HG03565 (cell line): ENCODE results near the gene WFIKKN1.
A peak's percentile ranks its signal among the peaks of the same experiment; 100 is the strongest.

ENCODE experiments used
- ATAC-seq: cut with Tn5 transposase; IDR thresholded peaks from one replicate; pipeline ENCODE4 v1.9.1; 2021; ENCODE audit warnings: mild to moderate bottlenecking, moderate library complexity; ENCODE audit not compliant: unreplicated experiment

The WFIKKN1 gene, protein sequence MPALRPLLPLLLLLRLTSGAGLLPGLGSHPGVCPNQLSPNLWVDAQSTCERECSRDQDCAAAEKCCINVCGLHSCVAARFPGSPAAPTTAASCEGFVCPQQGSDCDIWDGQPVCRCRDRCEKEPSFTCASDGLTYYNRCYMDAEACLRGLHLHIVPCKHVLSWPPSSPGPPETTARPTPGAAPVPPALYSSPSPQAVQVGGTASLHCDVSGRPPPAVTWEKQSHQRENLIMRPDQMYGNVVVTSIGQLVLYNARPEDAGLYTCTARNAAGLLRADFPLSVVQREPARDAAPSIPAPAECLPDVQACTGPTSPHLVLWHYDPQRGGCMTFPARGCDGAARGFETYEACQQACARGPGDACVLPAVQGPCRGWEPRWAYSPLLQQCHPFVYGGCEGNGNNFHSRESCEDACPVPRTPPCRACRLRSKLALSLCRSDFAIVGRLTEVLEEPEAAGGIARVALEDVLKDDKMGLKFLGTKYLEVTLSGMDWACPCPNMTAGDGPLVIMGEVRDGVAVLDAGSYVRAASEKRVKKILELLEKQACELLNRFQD

DNA sequence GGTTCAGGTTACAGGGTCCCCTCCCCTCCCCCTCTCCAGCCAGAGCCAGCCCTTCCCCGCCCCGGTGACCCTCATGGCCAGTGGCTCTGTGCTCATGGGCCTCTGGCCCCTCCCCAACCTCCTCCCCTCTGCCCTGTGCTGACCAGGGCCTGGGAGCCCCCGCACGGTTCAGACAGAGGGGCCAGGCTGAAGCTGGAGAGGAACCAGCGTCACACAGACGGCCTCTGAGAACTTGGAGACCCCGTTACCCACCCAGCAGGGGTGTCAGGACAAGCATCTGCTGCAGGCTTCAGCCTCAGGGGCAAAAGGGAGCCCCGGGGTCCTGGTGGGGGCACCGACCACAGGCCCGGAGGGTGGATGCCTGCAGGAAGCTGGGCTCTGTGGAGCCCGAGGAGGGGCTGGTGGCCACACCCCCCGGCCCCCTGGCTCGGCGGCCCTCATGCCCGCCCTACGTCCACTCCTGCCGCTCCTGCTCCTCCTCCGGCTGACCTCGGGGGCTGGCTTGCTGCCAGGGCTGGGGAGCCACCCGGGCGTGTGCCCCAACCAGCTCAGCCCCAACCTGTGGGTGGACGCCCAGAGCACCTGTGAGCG is at the start of gene WFIKKN1:
WFIKKN1 (plus strand) TSS at position 171 of the 591 bp plus-strand sequence; CDS start at position 440, 269 bp downstream.
- ATAC-seq = no peak

- ATAC-seq = no peak
Observed at GRCh38 chr16:582218-582613, 48.6 kb upstream of the WFIKKN1 start.

- ATAC-seq = no peak
Observed at GRCh38 chr16:582614-583331, 48.0 kb upstream of the WFIKKN1 start.

DNA sequence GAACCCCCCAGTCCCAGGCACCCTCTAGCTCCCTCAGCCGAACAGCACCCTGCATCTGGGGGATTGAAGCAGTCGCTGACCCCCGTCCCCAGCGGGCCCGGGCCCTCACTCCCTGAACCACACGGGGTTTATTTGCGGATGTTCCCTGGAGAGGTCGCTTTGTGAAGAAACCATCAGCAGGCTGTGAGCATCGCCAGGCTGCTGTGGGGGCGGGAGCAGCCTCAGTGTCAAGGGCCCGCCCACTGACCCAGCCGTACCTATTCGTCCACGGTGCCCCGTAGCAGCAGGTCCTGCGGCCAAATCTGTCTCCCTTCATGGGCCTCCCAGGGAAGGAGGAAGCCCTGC is 47.3 kb upstream of the WFIKKN1 start:
- ATAC-seq = no peak

DNA sequence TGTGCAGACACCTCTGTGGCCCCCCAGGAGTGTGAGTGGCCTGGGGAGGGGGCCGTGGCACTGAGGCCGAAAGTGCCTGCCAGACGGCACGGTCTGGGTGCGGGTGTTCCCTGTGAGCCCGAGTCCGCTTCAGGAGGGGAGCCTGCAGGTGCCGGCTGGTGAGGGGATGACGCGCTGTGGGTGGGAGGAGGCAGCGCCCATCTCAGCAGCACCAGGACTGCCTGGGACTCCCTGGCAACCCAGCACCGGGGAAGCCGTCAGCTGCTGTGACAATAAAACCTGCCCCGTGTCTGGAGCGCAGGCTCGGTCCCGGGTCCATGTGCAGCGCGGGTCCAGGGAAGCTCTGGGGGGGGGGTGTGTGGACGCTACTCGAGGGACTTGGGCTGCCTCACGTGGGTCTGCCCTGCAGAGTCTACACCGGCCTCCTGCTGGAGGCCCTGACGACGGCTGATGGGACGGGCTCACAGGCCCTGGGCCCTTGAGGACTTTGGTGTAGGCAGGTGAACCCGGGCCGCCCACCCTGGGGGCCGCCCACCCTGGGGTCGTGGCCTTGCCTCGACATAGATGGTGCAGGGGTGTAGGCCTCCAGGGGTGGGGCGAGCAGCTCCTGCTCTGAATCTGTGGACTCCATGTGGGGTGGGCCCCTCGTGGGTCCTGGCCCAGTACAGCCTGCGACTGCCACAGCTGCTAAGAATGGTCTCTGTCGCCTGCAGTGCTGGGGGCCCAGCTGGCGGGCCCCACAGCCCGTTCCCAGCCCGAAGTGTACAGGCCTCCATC is 46.8 kb upstream of the WFIKKN1 start:
- ATAC-seq = no peak

GRCh38 chr16:585351-585750 is 45.4 kb upstream of the WFIKKN1 start:
- ATAC-seq = no peak

DNA sequence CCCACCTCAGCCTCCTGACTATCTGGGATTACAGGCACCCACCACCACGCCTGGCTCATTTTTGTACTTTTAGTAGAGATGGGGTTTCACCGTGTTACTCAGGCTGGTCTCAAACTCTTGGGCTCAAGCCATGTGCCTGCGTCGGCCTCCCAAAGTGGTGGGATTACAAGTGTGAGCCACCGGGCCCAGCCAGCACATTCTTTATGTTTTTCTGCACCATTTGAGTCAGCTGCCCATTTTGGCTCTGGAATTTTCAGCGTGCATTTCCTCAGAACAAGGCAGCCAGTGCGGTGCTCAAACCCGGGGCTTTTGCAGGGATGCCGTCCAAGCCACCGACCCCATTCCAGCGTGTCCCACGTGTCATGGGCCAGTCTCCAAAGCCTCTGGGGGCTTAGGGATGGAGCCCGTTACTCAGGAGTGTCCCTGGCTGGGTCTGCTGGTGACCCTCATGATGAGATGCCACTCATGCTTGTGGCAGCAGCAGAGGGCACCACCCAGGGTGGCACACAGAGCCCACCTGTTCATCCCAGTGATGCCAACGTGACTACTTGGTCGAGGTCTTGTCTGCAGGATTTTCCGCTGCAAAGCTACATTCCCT is 44.6 kb upstream of the WFIKKN1 start:
- ATAC-seq = no peak

GRCh38 chr16:586645-587590 is 43.9 kb upstream of the WFIKKN1 start:
- ATAC-seq = no peak

DNA sequence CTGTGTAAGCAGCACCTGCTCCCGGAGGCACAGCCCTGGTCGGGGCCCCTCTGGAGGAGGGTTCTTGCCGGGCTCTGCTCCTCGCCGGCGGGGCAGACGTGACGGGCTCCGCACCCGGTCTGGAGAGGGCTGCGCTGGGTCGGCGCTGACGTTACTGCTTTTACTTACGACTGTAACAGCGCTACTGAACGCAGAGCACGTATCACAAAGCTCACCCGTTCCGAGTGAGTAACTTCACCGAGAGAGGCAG is 42.2 kb upstream of the WFIKKN1 start:
- no peak for ATAC-seq

DNA sequence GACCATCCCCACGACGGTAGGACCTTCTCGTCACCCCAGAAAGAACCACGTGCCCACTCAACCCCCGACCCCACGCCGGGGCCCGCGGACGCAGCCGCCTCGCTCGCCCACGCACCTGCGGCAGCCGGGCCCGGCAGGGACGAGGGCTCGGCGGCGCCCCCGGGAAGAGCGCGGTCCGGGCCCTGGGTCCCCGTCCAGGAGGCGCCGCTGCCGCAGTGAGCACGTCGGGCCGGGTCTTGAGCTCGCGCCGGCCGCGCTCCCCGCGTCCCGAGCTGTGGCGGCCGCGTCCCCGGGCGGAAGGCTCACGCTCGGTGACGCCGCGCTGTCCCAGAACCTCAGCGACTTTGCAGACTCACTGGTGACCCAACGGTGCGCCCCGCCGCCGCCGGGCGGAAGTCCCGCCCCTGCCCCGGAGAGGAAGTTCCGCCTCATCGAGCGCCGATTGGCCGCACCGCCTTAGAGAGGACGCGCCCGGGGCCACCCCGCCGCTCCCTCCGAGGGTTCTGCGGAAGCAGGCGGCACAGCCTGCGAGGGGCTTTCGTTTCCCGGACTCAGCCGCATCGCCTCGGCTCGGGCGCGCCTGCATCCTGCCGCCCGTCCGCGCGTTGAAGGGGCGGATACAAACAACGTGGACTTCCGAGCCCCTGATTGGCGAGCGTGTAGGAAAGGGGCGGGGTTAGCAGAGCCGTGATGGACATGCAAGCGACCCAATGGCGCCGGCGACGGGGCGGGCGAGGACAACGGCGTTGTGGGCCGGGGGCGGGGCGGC is 41.7 kb upstream of the WFIKKN1 start:
- peak; percentile 57 for ATAC-seq

DNA sequence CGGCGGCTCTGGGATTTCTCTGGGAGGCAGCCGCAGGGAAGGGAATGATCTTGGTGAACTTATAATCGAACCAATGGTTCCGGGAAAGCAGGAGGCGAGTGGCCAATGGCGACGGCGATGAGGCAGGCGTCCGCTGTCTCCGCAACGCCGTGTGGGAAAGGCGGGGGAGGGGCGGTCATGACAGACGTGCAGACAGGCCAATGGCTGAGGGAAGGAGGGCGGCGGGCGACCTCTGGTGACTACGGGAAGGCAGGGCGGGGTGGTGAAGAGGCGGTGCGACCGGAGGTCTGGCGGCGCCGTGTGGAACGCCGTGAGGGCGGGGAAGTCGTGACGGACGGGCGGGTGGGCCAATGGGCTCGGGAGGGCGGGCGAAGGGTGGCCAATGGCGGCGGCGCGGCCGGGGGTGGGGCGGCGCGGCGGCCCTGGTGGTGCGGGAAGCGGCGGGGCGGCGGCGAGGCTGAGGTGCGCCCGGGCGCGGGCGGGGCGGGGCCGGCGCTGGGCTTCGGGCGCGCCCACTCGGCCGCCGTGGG is 41.1 kb upstream of the WFIKKN1 start, which contains the start of gene RAB40C:
RAB40C (plus strand) TSS at position 409 of the 530 bp plus-strand sequence. CDS start 226 bp downstream, outside the sequence.
- ATAC-seq = peak; percentile 64

- ATAC-seq = peak; percentile 4
Observed at GRCh38 chr16:590188-590814, 40.5 kb upstream of the WFIKKN1 start.

DNA sequence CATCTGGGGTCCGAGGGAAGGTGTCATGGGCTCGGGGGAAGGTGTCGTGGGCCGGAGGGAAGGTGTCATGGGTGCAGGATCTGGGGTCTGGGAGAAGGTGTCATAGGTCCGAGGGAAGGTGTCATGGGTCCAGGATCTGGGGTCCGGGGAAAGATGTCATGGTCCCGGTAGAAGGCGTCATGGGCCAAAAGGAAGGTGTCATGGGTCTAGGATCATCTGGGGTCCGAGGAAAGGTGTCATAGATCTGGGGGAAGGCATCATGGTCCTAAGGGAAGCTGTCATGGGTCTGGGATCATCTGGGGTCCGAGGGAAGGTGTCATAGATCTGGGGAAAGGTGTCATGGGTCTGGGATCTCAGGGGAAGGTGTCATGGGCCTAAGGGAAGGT is 40.0 kb upstream of the WFIKKN1 start:
- ATAC-seq = no peak

DNA sequence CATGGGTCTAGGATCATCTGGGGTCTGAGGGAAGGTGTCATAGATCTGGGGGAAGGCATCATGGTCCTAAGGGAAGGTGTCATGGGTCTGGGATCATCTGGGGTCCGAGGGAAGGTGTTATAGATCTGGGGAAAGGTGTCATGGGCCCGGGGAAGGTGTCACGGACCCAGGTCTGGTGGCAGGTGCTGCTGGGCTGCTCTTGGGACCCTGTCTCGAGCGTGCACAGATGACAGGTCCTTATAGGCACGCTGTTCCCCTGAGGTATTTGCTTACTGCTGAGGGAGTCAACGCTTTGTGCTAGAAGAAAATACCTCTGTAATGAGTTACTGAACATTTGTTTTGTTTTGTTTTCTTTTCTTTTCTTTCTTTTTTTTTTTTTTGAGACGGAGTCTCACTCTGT is 39.6 kb upstream of the WFIKKN1 start:
- ATAC-seq = no peak

DNA sequence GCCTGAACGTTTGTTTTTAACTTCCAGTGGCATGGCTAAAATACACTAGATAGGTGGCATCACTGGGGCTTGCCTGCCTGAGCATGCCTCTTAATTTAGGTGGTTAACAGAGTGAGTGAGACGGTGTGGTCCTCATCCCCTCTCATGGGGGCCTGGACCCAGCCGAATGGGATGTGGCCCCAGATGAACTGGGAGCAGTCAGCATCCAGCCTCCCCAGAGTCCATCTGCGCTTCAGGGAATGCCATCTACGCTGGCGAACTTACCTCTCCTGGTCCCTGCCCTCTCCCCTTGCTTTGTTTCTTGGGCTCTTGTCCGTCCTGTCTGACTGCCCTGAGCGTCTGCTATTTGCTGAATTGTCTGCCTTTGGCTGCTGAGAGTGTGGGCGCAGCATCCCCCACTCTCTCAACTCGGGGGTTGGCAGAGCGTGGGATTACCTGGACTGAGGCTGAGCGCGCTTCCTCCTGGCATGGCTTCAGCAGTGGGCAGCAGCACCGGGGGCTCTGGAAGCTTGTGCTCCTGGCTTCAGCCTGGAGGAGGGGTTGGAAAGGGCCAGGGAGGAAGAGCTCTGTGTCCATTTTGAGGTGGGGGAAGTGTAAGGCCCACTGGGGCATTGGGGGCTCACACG is 38.8 kb upstream of the WFIKKN1 start:
- no peak for ATAC-seq

GRCh38 chr16:592518-593306 is 38.1 kb upstream of the WFIKKN1 start:
- no peak for ATAC-seq

- no peak for ATAC-seq
Observed at GRCh38 chr16:593406-593805, 37.4 kb upstream of the WFIKKN1 start.
